HPDE6-E6E7 (cell line): ENCODE data around the gene PIP4P1.
"Not testable (repeated sequence)": the region's sequence is repeated elsewhere in the genome, so short reads cannot be mapped to it uniquely, and the experiment has no call there.

Experiments used
- DNase-seq: peaks from one replicate; pipeline ENCODE4 v3.0.0; 2011; ENCODE audit warnings: missing footprints; ENCODE audit errors: extremely low spot score

Gene PIP4P1

DNA sequence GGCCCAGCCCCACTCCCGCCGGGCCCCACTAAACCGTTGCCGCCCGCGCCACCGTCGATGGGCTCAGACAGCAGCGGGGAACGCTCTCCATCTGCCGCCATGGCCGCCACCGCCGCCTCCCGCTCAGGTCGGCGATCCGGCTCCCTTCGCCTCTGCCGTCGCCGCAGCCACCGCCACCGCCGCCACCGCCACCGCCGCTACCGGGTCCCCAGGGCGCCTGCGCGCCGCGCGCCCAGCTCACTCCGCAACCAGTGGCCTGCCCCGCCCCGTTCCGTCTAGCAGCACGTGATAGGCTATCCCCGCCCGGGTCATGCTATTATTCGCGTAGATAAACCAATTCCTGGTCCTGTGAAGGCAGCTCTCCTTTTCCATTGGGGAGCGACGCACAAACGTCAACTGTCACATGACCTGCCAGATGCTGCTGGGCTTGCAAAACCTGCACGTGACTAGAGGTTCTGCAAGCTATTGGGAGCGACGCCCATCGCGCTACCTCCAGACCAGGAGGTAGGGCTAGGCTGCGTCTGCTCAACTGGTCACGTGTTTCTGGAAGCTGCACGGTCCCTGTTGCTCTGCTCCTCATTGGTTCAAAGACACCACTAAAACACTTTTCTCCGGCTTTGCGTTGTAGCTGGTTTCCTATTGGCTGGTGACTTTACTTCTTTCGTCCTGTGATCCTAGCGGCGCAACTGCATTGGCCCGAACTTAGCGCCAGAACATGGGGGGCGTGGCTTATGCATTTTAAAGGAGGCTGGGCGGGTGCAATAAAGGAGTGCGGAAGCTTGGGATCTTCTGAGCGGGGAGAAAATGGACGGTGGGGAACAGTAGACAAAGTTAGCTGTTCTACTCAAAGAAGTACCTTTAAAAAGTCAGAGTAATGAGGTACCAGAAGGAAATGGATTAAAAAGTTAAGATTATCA is at the start of gene PIP4P1:
Gene PIP4P1 (minus strand): TSS at position 210 of the 917 bp plus-strand sequence. CDS start 109 bp downstream, at position 101.
- DNase-seq, result peak; percentile 91

DNA sequence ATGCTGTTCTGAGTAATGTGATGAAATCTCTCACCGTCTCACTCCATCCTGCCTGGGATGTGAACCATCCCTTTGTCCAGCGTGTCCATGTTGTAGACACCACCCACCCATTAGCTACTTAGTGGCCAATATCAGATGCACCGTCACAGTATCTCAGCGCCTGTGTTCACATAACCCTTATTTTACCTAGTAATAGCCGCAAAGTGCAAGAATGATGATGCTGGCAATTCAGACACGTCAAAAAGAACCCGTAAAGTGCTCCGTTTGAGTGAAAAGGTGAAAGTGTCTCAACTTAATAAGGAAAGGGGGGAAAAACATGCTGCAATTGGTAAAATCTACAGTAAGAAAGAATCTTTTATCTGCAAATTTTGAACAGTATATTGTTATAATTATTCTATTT is 47.1 kb upstream of the PIP4P1 start:
- DNase-seq, result no peak

DNA sequence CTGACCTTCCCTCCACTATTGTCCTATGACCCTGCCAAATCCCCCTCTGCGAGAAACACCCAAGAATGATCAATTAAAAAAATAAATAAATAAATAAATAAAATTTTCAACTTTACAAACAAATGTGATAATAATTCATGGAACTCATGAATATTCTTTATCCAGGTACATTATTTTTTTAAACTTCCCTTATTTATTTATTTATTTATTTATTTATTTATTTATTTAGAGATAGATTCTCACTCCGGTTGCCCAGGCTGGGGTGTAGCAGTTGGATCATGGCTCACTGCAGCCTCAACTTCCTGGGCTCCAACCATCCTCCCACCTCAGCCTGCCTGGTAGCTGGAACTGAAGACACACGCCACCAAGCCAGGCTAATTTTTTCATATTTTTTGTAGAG is 46.3 kb upstream of the PIP4P1 start:
- DNase-seq, result not testable (repeated sequence)

DNA sequence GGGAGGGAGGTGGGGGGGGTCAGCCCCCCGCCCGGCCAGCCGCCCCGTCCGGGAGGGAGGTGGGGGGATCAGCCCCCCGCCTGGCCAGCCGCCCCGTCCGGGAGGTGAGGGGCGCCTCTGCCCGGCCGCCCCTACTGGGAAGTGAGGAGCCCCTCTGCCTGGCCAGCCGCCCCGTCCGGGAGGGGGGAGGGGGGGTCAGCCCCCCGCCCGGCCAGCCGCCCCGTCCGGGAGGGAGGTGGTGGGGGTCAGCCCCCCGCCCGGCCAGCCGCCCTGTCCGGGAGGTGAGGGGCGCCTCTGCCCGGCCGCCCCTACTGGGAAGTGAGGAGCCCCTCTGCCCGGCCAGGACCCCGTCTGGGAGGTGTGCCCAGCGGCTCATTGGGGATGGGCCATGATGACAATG is 45.5 kb upstream of the PIP4P1 start:
- DNase-seq, result not testable (repeated sequence)

DNA sequence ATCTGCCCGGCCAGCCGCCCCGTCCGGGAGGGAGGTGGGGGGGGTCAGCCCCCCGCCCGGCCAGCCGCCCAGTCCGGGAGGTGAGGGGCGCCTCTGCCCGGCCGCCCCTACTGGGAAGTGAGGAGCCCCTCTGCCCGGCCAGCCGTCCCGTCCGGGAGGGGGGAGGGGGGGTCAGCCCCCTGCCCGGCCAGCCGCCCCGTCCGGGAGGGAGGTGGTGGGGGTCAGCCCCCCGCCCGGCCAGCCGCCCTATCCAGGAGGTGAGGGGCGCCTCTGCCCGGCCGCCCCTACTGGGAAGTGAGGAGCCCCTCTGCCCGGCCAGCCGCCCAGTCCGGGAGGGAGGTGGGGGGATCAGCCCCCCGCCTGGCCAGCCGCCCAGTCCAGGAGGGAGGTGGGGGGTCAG is 45.0 kb upstream of the PIP4P1 start:
- not testable (repeated sequence) for DNase-seq

DNA sequence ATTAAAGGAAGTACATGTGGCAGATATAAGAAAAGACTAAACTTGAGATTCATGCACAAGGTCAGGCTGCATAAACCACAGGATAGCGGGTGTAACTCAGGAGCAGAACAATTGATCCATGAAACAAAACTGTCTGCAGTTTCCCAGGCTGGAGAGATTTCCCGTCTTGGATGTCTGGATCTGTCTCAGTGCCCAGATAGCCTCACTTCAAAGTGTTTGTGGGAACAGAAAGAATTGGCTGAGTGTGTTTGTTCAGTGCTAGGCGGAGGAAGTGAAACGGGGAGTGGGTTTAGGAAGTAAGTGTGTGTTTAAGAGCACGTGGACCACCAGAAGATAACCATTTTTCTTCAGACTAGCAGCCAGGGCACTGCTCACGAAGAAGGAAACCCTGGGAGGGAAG is 42.7 kb upstream of the PIP4P1 start:
- DNase-seq, result no peak

DNA sequence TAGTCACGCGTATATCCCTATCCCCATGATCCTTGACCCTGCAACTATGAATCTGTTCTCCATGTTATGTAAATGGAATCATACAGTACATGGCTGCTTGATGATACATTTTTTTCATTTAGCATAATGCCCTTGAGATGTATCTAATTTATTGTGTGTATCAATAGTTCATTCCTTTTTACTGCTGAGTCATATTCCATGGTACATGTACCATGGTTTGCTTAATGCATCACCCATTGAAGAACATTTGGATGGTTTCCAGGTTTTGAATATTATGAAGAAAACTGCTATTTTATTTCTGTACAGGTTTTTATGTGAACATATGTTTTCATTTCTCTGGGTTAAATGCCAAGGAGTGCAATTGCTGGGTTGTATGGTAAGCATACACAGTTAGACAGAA is 40.1 kb upstream of the PIP4P1 start:
- DNase-seq, result no peak

DNA sequence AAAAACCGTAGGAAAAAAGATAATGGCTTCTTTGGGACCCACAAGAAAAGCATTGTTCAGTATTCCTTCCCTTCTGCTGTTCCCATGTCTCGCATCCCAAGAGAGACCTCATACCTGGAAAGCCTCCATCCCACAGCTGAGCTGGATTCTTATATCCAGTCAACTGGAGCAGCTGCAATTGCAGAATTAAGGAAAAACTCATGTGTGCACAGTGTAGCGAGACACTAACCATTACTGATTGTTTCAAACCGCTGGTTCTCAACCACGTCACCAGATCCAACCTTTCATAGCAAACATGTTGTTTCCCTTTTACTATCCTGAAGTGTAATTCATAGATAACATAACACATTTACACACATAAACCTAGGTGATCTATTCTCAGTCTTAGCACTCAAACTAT is 38.6 kb upstream of the PIP4P1 start:
- DNase-seq, result no peak

DNA sequence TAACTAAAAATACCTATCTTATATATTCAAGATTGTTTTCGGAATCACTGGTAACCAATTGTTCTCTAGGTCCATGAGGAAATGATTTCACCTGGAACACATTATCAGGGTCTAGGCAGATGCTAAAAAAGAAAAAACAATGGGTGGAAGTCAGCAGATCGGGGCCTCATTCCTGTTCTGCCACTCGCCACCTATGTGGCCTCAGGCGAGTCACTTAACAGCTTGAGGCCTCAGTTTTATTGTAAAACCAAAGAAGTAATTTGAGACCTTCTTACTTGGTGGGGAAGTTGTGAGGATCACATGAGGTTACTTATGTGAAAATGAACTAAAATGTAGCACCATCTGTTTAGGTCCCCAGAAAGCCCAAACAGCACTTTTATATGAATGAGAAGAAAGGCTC is 37.9 kb upstream of the PIP4P1 start:
- DNase-seq, result no peak

DNA sequence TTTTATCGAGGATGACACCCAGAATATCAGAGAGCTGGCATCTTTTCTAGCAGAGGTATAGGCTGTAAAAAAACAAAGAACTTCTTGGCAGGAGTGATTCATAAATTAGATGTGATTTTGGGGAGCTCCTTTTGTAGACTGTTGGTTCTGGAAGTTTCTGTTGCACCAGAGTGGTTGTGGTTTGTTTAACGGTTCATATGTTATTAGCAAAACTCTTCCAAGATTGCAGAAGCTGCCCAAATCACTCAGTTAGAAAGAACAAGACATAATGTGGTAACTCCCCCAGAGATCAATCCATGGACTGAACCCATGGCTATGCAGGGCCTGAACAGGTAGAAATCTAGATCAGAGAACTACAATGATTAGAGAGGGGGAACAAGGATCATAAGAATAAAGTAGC is 37.4 kb upstream of the PIP4P1 start:
- DNase-seq, result no peak

DNA sequence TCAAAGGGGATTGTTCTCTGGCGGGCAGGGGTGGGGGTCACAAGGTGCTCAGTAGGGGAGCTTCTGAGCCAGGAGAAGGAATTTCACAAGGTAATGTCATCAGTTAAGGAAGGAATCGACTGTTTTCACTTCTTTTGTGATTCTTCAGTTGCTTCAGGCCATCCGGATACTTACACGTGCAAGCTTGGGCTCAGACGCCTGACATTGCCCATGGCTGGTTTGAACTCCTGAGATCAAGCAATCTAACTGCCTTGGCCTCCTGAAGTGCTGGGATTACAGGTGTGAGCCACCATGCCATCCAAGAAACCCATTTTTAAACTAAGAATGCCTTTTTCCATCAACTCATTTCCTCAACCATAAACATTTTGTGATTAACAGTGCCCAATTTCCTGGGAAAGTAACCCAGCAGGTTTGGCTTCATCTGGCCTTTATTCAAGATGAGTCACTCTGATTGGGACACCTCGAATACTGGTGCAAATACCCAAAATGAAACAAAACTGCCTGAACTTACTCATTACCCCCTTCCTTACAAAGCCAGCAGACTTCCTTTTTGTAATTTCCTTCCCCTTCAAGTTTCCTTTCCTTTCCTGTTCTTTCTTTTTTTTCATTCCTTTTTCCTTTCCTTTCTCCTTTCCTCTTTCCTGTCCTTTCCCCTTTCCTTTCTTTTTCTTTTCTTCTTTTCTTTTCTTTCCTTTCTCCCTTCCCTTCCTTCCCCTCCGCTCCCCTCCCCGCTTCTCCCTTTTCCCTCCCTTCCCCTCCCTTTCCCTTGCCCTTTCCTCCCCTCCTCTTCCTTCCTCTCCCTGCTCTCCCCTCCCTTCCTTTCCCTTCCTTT is 33.9 kb upstream of the PIP4P1 start:
- DNase-seq, result peak; percentile 59

DNA sequence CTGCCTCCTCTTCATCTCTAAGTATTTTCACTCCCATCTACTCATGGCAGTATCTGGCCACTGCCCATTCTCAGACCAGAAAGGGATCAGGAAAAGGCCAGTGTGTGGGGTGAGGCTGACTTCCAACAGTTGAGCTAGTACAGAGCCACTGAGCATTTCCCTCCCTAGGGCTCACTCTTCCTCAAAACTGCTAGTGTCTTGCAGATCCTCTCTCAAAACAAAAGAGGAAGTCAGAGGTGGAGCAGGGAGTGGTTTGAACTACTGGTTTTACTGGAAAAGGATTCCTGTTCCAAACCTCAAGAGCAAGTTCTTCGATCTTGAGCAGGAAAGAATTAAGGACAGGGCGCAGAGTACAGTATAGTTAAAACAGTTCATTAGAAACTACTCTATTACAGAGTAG is 32.4 kb upstream of the PIP4P1 start:
- no peak for DNase-seq

DNA sequence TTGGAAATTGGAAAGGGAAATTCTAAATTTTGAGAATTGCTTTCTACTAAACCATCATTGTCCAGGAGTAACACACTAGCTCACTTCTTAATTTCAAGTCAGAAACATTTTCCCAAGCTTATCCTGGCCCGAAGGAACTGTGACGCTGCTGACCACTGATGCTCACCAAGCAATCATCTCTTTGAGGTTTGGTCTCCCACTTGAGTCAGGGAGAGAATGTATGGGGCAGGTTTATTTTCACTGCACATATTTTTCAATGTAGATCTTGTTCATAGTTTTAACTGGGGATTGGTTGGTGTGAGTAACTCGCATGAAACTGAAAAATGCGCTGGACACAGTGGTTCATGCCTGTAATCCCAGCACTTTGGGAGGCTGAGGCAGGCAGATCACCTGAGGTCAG is 31.3 kb upstream of the PIP4P1 start:
- no peak for DNase-seq

DNA sequence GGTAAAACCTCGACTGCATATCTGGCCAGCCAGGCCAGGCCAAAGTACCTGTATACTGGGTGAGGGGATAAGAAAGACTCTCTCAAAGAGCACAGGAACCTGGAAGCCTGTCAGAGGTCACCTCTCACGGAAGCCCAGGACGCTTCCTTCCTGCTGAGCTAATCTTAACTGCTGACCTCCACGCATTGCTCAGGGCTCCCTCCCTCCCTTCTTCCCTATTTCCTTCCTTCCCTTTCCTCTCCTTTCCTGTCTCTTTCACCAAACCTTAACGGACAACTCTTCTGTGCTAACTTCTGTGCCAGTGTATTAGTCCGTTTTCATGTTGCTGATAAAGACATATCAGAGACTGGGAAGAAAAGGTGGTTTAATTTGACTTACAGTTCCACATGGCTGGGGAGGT is 29.3 kb upstream of the PIP4P1 start:
- no peak for DNase-seq

DNA sequence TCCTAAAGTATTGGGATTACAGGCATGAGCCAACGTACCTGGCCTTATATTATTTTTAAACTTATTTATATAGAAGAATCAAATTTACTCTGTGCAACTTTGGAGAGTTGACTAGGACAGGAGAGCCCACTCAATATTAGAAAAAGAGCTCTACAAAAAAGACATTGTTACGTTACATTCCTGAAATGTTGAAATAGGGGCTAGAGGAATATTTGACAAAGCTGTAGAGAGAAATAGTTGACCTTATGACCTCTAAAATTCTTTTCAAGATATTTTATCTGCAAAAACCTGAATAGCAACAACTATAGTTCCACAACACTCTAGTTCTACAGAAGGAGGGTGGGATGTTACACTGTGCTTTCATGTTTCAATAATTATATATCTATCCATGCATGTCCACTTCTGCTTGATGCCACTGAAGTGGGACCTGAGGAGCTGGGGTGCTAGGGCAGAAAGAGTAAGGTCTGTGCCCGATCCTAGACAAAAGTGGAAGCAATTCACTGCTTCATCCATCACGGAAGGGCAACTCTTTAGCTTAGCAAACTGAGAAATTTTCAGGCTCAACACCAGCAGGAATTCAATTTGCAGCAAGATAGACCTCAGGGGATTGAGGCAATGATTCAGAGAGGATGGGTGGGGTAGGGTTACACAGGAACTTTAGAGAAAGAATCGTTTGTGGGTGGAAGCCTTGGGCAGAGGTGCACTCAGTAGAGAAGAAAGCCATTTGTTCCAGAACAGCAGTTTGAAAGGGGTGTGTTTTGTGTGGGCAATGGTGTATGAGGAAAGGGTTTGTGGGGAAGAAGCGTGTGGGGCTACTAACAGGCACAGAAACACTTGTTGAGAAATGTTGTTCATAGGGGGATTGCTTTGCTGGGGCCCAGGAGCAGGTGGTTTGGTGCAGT is 28.1 kb upstream of the PIP4P1 start:
- peak; percentile 53 for DNase-seq

DNA sequence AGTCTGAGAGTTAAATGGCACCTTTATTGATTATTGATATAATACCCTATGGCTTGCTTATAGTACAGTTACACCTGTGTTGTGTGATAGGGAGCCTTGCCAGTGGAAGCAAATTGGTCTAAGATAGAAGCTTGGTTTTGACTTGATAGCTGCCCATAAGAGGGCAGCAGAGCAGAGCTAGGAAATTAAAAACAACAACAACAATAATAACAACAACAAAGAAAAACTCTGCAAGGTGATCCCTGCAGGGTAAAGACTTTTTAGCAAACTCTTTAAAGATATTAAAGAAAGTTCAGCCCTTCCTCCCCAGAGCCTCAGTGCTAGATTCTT is 26.1 kb upstream of the PIP4P1 start:
- DNase-seq, result peak; percentile 10

DNA sequence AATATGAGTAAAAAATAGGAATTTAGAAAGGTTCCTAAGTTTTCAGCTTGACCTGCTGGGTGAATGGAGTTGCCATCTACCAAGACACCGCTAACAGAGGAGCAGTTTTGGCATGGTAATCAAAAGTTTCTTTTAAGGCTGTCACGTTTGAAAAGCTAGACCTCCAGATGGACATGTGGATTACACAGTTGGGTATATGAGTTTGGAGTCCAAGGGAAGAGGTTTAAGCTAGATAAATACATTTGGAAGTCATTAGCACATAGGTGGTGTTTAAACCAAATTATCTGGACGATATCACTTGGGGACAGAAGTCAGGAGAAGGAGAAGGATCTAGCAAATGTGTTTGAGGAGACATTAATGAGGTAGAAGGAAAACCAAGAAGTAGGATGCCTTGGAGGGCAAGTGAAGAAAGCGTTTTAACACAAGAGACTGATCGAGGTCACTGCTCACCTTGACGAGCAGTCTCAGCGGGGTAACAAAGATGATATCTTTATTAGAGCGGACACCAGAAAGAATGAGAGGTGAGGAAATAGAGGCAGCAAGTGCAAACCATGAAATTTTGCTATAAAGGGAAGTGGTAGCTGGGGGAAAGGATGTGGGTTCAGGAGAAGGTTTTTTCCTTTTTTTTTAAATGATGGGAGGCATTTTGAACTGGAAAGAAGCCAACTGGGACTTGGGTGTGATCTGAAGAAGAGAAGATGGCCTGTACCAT is 25.6 kb upstream of the PIP4P1 start:
- no peak for DNase-seq

DNA sequence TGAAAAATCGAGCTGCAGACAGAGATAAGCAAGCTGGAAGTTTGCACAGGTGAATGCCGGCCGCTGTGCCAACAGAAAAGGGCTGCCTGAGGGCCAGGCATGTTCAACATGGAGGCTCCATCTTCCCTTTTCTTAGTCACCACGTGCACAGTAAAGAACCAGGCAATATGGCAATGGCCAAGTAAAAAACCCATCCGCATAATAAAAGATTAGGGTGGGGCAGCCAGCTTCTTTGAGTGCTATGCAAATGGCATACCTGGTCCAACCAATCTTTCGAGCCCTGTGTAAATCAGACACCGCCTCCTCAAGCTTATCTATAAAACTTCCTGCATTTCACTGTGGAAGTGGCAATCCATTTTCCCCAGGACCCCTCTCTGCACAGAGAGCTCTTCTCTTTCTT is 24.7 kb upstream of the PIP4P1 start:
- no peak for DNase-seq

DNA sequence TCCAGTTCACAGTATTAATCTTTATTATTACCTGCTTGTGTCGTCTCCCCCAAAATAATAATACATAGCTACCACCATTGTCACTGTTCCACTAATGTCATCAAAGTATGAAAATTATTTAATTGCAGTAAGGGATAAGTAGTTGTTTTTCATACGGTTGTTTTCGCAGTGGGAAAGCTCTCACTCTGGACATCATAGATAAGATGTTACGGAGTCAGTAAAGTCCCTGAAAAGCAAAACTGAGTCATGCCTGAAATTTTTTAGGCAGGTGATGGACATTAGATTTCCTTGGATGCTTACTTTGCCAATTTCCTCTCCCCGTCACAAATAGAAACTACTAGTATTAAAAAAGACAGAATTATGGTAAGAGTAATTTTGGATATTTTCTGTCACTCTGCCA is 21.1 kb upstream of the PIP4P1 start:
- no peak for DNase-seq

DNA sequence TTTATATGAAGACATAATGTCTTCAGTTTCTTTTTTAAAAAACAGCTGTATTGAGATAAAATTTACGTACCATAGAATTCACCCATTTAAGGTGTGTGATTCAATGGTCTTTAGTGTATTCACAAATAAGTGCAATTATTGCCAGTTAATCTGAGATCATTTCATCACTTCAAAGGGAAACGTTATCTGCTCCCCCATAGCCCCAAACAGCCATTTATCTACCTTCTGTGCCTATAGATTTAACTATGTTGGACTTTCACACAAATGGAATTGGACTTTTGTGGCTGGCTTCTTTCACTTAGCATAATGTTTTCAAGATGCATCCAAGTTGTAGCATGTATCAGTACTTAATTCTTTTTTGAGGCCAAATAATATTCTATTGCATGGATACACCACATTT is 17.7 kb upstream of the PIP4P1 start:
- DNase-seq, result no peak

DNA sequence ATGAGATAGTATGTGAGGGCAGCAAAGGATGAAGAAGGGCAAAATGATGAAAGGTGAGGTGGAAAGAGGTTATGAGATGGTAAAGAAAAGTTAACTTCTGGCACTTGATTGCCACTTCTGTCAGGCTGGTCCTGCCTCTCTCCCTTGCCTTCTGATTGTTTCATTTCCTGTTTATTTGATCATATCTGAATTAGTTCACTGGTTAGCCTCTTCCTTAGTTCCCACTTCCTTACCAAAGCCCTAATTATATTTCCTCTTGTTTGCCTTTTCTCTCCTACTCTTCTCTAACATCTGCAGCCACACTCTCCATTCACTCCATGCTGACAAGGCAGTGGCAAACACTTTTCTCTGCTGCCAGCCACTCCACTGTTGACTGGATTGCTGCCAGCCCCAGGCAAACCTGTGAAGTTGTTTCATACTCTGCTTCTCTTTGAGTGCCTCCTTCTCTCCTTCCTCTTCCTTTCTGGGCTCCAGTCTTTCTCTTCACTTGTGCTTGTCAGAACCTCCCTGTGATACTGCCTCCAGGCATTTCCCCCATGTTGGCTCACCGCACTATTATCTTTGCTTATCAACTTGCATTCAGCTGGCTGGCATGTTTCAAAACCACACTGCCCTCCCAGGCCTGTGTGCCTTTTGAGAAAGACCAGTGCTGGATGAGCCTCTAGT is 16.1 kb upstream of the PIP4P1 start:
- no peak for DNase-seq
